Gastroesophageal sphincter (tissue), 4 donors: ENCODE data around the gene FDXACB1. TPM values are rescaled to one million over a fixed set of nuclear protein-coding genes. Genes with fewer than 3 reads are reported as not detected.

Source experiments
- ATAC-seq: fragments of 150-250 bp; one replicate; pipeline ENCODE4 v1.9.1; 2016; ENCODE audit warnings: mild to moderate bottlenecking, moderate library complexity
- H3K27ac ChIP-seq, 4 donors: fragments of 200-600 bp; sonication (generic) in 3 of 4; 1 replicate in 3 of 4; 2 replicates in 1 of 4; pipeline ENCODE4 v1.5.1; 2016 to 2019
- H3K27me3 ChIP-seq: fragments of 200-600 bp; sonication (generic); one replicate; pipeline ENCODE4 v1.5.1; 2019
- H3K36me3 ChIP-seq, 2 donors: fragments of 200-600 bp; sonication (generic); one replicate each; pipeline ENCODE4 v1.5.1; 2019; ENCODE audit warnings: control low read depth in 1 of 2
- H3K4me1 ChIP-seq, 3 donors: fragments of 200-600 bp; sonication (generic); 1 replicate in 2 of 3; 2 replicates in 1 of 3; pipeline ENCODE4 v1.5.1; 2016 to 2019; ENCODE audit warnings: control low read depth in 2 of 3
- H3K4me3 ChIP-seq, 2 donors: fragments of 200-600 bp; sonication (generic); one replicate each; pipeline ENCODE4 v1.5.1; 2019; ENCODE audit warnings: mild to moderate bottlenecking in 1 of 2, moderate library complexity in 1 of 2
- H3K9me3 ChIP-seq, 3 donors: fragments of 200-600 bp; sonication (generic); one replicate each; pipeline ENCODE4 v1.5.1; 2017 to 2019; ENCODE audit warnings: control low read depth in 2 of 3
- CTCF ChIP-seq, 4 experiments: fragments of 200-600 bp in 2 of 4; fragments of 450-650 bp in 2 of 4; sonication (generic) in 1 of 4; IDR thresholded peaks; one replicate each; pipeline ENCODE4 v1.5.1; 2017 to 2019; ENCODE audit warnings: antibody characterized with exemption in 4 of 4, mild to moderate bottlenecking in 2 of 4, moderate library complexity in 2 of 4
- EP300 ChIP-seq: sonication (generic); formaldehyde crosslinking; IDR thresholded peaks from one replicate; pipeline ENCODE4 v1.6.1; 2017; ENCODE audit warnings: antibody characterized with exemption, mild to moderate bottlenecking
- POLR2A ChIP-seq, 2 donors: fragments of 450-650 bp; IDR thresholded peaks; one replicate each; pipeline ENCODE4 v1.6.1; 2017; ENCODE audit warnings: antibody characterized with exemption in 2 of 2, mild to moderate bottlenecking in 2 of 2, moderate library complexity in 1 of 2
- POLR2AphosphoS5 ChIP-seq: sonication (generic); formaldehyde crosslinking; IDR thresholded peaks from one replicate; pipeline ENCODE4 v1.6.1; 2017; ENCODE audit warnings: antibody characterized with exemption
- WGBS, 2 donors: methylation state at CpG; one replicate each; pipeline ENCODE4 v1.1.5; 2018; ENCODE audit warnings: low coverage in 1 of 2; 5-methylcytosine and 5-hydroxymethylcytosine counted together
- total RNA-seq, 4 donors: library from RNA; depleted of rRNA; stranded (reverse); fragments of >200 nt; gene quantifications; one replicate each; pipeline ENCODE4 v1.1.0, GENCODE V29; 2016

The FDXACB1 gene
- total RNA-seq, 4 donors from 2014 or later: 0.16 to 1.1 (median 0.99) TPM

- Histone ChIP-seq H3K4me1 (peaks cover 0 to 11% (median 0%) of the 10 kb centered on the region in 3 donors), H3K36me3 (peaks cover 0 to 82% of the 10 kb centered on the region in 2 donors), H3K27me3 (no peaks in the 10 kb centered on the region), H3K27ac (no peak overlapping the region), H3K9me3 (no peaks in the 10 kb centered on the region), H3K4me3 (no peak overlapping the region)
- 78 to 87% methylated on average over 6 to 7 of the region's 7 CpGs for WGBS, 2 donors
- TF ChIP-seq EP300: no peak
- no peak for TF ChIP-seq POLR2AphosphoS5
- no peak for TF ChIP-seq CTCF (IDR thresholded peaks at IDR 0.05)
- TF ChIP-seq POLR2A (IDR thresholded peaks at IDR 0.05): no peak
- no peak for ATAC-seq
Observed at GRCh38 chr11:111845276-111846028, 33.5 kb downstream of the FDXACB1 start.

GRCh38 chr11:111843661-111844060, 35.3 kb downstream of the FDXACB1 start:
- Histone ChIP-seq H3K4me1 (peaks cover 0 to 11% (median 0%) of the 10 kb centered on the region in 3 donors), H3K36me3 (peaks cover 0 to 73% of the 10 kb centered on the region in 2 donors), H3K9me3 (no peaks in the 10 kb centered on the region), H3K4me3 (no peak overlapping the region), H3K27ac (no peak overlapping the region), H3K27me3 (no peaks in the 10 kb centered on the region)
- TF ChIP-seq CTCF (IDR thresholded peaks at IDR 0.05) (no peak), EP300 (no peak), POLR2A (IDR thresholded peaks at IDR 0.05) (no peak), POLR2AphosphoS5 (no peak)
- no peak for ATAC-seq
- 83 to 86% methylated on average over 3 to 5 of the region's 5 CpGs for WGBS, 2 donors

DNA sequence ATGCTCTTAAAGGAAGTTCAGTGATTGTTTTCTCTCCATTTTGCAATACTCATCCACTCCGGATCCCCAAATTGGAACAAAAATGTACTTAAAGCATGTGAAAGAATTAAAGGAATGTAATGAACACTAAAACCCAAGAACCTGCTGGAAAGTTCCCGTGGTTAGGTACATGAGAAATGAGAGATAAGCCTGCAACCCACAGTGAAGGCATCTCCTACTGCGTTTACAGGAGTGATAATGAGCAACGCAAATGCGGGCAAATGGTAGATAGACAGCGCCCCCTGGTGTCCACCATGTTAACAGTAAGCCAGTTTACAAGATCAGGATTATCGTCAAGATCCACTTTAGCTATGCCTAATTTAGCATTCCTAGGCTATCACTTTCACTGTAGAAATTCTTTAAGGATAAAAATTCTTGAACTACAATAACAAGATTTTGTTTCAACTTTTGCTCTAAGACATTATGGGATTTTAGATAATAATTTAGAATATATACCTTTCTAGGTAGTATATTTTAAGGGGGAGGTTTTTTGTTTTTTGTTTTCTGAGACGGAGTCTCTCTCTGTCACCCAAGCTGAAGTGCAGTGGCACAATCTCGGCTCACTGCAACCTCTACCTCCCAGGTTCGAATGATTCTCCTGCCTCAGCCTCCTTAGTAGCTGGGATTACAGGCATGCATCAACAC, 37.5 kb downstream of the FDXACB1 start:
- ATAC-seq: peak; percentile 92
- peak; percentile 35 for TF ChIP-seq POLR2AphosphoS5
- TF ChIP-seq EP300: no peak
- TF ChIP-seq CTCF (IDR thresholded peaks at IDR 0.05): peak; percentile 82 to 97 (median 91)
- WGBS, 2 donors: 22 to 23% methylated on average over 10 of the region's 10 CpGs
- H3K4me3 ChIP-seq: no peak overlapping the region
- H3K9me3 ChIP-seq: no peaks in the 10 kb centered on the region
- H3K27me3 ChIP-seq: no peaks in the 10 kb centered on the region
- peak overlapping the region in 1 of 4 donors; percentile 32 for H3K27ac ChIP-seq
- H3K4me1 ChIP-seq: peaks cover 0 to 3% (median 0%) of the 10 kb centered on the region in 3 donors
- peaks cover 4 to 71% of the 10 kb centered on the region in 2 donors for H3K36me3 ChIP-seq

GRCh38 chr11:111840143-111840542, 38.8 kb downstream of the FDXACB1 start:
- H3K27me3 ChIP-seq: no peaks in the 10 kb centered on the region
- no peak overlapping the region for H3K27ac ChIP-seq
- H3K9me3 ChIP-seq: no peaks in the 10 kb centered on the region
- H3K4me1 ChIP-seq: no peaks in the 10 kb centered on the region
- ATAC-seq: no peak
- peaks cover 4 to 73% of the 10 kb centered on the region in 2 donors for H3K36me3 ChIP-seq
- no peak for TF ChIP-seq POLR2A (IDR thresholded peaks at IDR 0.05)
- TF ChIP-seq CTCF (IDR thresholded peaks at IDR 0.05): no peak
- TF ChIP-seq EP300: no peak
- TF ChIP-seq POLR2AphosphoS5: no peak
- 57 to 71% methylated on average over 1 of the region's 1 CpG for WGBS, 2 donors
- H3K4me3 ChIP-seq: no peak overlapping the region
